Left lung (tissue), 10 donors: ENCODE data around the gene NPC1. TPM values are rescaled to one million over a fixed set of nuclear protein-coding genes. Genes with fewer than 3 reads are reported as not detected.
"Not testable (repeated sequence)": the region's sequence is repeated elsewhere in the genome, so short reads cannot be mapped to it uniquely, and the experiment has no call there.

Experiments used
- ATAC-seq: fragments of 200-7000 bp; cut with Tn5 transposase; one replicate; pipeline ENCODE4 v1.9.1; 2020; ENCODE audit warnings: moderate library complexity
- DNase-seq, 4 donors: peaks; one replicate each; pipeline ENCODE4 v3.0.0-alpha.2; 2013 to 2020
- H3K27ac ChIP-seq, 2 donors: fragments of 200-600 bp; sonication (generic) in 1 of 2; one replicate each; pipeline versions ENCODE4 v1.5.0 to v1.8.0; 2020 to 2021
- H3K27me3 ChIP-seq, 2 donors: fragments of 200-600 bp; sonication (generic) in 1 of 2; one replicate each; pipeline versions ENCODE4 v1.5.0 to v1.8.0; 2020 to 2021
- H3K36me3 ChIP-seq, 2 donors: fragments of 200-600 bp; sonication (generic) in 1 of 2; one replicate each; pipeline versions ENCODE4 v1.5.0 to v1.8.0; 2020 to 2021
- H3K4me1 ChIP-seq, 2 donors: fragments of 200-600 bp; one replicate each; pipeline ENCODE4 v1.8.0; 2021
- H3K4me3 ChIP-seq, 2 donors: fragments of 200-600 bp; sonication (generic) in 1 of 2; one replicate each; pipeline versions ENCODE4 v1.5.0 to v1.8.0; 2020 to 2021; ENCODE audit warnings: mild to moderate bottlenecking in 1 of 2
- H3K9me3 ChIP-seq, 2 donors: fragments of 200-600 bp; sonication (generic) in 1 of 2; one replicate each; pipeline versions ENCODE4 v1.5.0 to v1.8.0; 2020 to 2021
- CTCF ChIP-seq, 2 donors: fragments of 200-600 bp; sonication (generic) in 1 of 2; IDR thresholded peaks; one replicate each; pipeline versions ENCODE4 v1.5.0 to v1.8.0; 2021; ENCODE audit warnings: antibody characterized with exemption in 2 of 2
- intact Hi-C, 2 donors: fragments of 100-400 bp; cut with DNase I; formaldehyde crosslinking; loops; one replicate each; pipeline versions ENCODE4 v1.11.2 to v1.14.2; 2022
- polyA plus RNA-seq, 6 donors: library from polyadenylated mRNA; unstranded; fragments of 120-200 nt; gene quantifications; one replicate each; pipeline ENCODE4 v1.2.1, GENCODE V29; 2013; ENCODE audit not compliant: insufficient read length in 6 of 6
- total RNA-seq, 2 donors: library from RNA; stranded (reverse); fragmentation: NEBNext Ultra II Directional; extraction: Animal tissue kit (Norgen Biotek cat#: 25700); gene quantifications; one replicate each; pipeline ENCODE4 v1.2.1, GENCODE V29; 2021
- donor health status: DM: no; HTN: yes; CAD: no.
- donor health status: DM: no; HTN: no; CAD: no.

Gene NPC1
- total and polyA plus RNA-seq, 8 donors: 23.9 to 138 (median 27.4) TPM

- intact Hi-C loops: no loop called here
- Histone ChIP-seq H3K4me3 (no peak overlapping the region), H3K4me1 (peaks cover 0 to 22% of the 10 kb centered on the region in 2 donors), H3K9me3 (no peaks in the 10 kb centered on the region), H3K27ac (peak overlapping the region in 1 of 2 donors; percentile 11), H3K27me3 (no peaks in the 10 kb centered on the region), H3K36me3 (peaks cover 0 to 95% of the 10 kb centered on the region in 2 donors)
- no peak for DNase-seq
- no peak for ATAC-seq
- no peak for TF ChIP-seq CTCF (IDR thresholded peaks at IDR 0.05)
These were observed 73.7 kb downstream of the NPC1 start for GRCh38 chr18:23512641-23513040.

GRCh38 chr18:23512216-23512615, 74.1 kb downstream of the NPC1 start:
- Histone ChIP-seq H3K36me3 (peaks cover 0 to 95% of the 10 kb centered on the region in 2 donors), H3K27ac (peak overlapping the region in 1 of 2 donors; percentile 11), H3K4me1 (peaks cover 0 to 26% of the 10 kb centered on the region in 2 donors)
- intact Hi-C loops, H3K27me3 ChIP-seq, ATAC-seq, H3K4me3 ChIP-seq, H3K9me3 ChIP-seq: not testable (repeated sequence)
- DNase-seq: peak in 1 of 4 donors; percentile 30

- H3K9me3 ChIP-seq, H3K27me3 ChIP-seq, intact Hi-C loops, ATAC-seq, H3K4me3 ChIP-seq, H3K27ac ChIP-seq, DNase-seq: not testable (repeated sequence)
- peaks cover 0 to 89% of the 10 kb centered on the region in 2 donors for H3K36me3 ChIP-seq
- H3K4me1 ChIP-seq: peaks cover 0 to 33% of the 10 kb centered on the region in 2 donors
These were observed 75.4 kb downstream of the NPC1 start for GRCh38 chr18:23510923-23511322.

GRCh38 chr18:23506393-23506792, 79.9 kb downstream of the NPC1 start:
- Histone ChIP-seq H3K9me3 (no peaks in the 10 kb centered on the region), H3K36me3 (peaks cover 0 to 47% of the 10 kb centered on the region in 2 donors), H3K27ac (no peak overlapping the region), H3K4me1 (peaks cover 10 to 50% of the 10 kb centered on the region in 2 donors), H3K27me3 (no peaks in the 10 kb centered on the region), H3K4me3 (no peak overlapping the region)
- no peak for ATAC-seq
- no peak for TF ChIP-seq CTCF (IDR thresholded peaks at IDR 0.05)
- intact Hi-C loops: no loop called here
- no peak for DNase-seq

- Histone ChIP-seq H3K4me1 (peaks cover 10 to 53% of the 10 kb centered on the region in 2 donors), H3K9me3 (no peaks in the 10 kb centered on the region), H3K4me3 (peak overlapping the region; percentile 80 to 98), H3K27me3 (no peaks in the 10 kb centered on the region), H3K36me3 (peaks cover 0 to 31% of the 10 kb centered on the region in 2 donors), H3K27ac (peak overlapping the region; percentile 84 to 97)
- ATAC-seq: peak; percentile 4
- DNase-seq: peak in 1 of 4 donors; percentile 46
- intact Hi-C loops: no loop called here
- TF ChIP-seq CTCF (IDR thresholded peaks at IDR 0.05): no peak
These were observed 81.6 kb downstream of the NPC1 start for GRCh38 chr18:23504720-23505119.

GRCh38 chr18:23503963-23504344, 82.4 kb downstream of the NPC1 start:
- intact Hi-C loops: no loop called here
- TF ChIP-seq CTCF (IDR thresholded peaks at IDR 0.05): no peak
- ATAC-seq (no peak), DNase-seq (peak in 1 of 4 donors; percentile 64)
- Histone ChIP-seq H3K4me1 (peaks cover 10 to 61% of the 10 kb centered on the region in 2 donors), H3K27me3 (no peaks in the 10 kb centered on the region), H3K36me3 (peaks cover 0 to 24% of the 10 kb centered on the region in 2 donors), H3K4me3 (peak overlapping the region; percentile 80 to 98), H3K27ac (peak overlapping the region; percentile 84 to 97), H3K9me3 (no peaks in the 10 kb centered on the region)
